ENCODE results near the gene MYH7.
A peak's percentile ranks its signal among the peaks of the same experiment; 100 is the strongest.
"Not testable (repeated sequence)": the region's sequence is repeated elsewhere in the genome, so short reads cannot be mapped to it uniquely, and the experiment has no call there.

The MYH7 gene

GRCh38 chr14:23435543-23436326, at the start of gene MYH7:
TSS of gene MYH7 (minus strand) at chr14:23435660. CDS start at chr14:23433732, 1,928 bp downstream.
- no peak for DNase-seq (ENCODE audit: low spot score)

GRCh38 chr14:23483236-23483854, 47.9 kb upstream of the MYH7 start:
- peak; percentile 26 for DNase-seq (ENCODE audit: low spot score)

GRCh38 chr14:23482823-23483148, 47.3 kb upstream of the MYH7 start:
- no peak for DNase-seq (ENCODE audit: low spot score)

- no peak for DNase-seq (ENCODE audit: low spot score)
These were observed 46.7 kb upstream of the MYH7 start for GRCh38 chr14:23481979-23482822.

- no peak for DNase-seq (ENCODE audit: low spot score)
These were observed 46.0 kb upstream of the MYH7 start for GRCh38 chr14:23481362-23481970.

- DNase-seq (ENCODE audit: low spot score): peak; percentile 60
These were observed 42.8 kb upstream of the MYH7 start for GRCh38 chr14:23478109-23478759.

- DNase-seq (ENCODE audit: low spot score): no peak
These were observed 35.5 kb upstream of the MYH7 start for GRCh38 chr14:23470947-23471346.

- DNase-seq (ENCODE audit: low spot score): no peak
These were observed 34.5 kb upstream of the MYH7 start for GRCh38 chr14:23469906-23470403.

- DNase-seq (ENCODE audit: low spot score): peak; percentile 99
These were observed 33.9 kb upstream of the MYH7 start, which contains the start of gene NGDN for GRCh38 chr14:23469127-23469905. TSS of gene NGDN (plus strand) at chr14:23469703. CDS start at chr14:23469716, 13 bp downstream.

GRCh38 chr14:23468704-23469126, 33.3 kb upstream of the MYH7 start:
- no peak for DNase-seq (ENCODE audit: low spot score)

GRCh38 chr14:23465261-23465660, 29.8 kb upstream of the MYH7 start:
- no peak for DNase-seq (ENCODE audit: low spot score)

- no peak for DNase-seq (ENCODE audit: low spot score)
These were observed 29.2 kb upstream of the MYH7 start for GRCh38 chr14:23464700-23465099.

GRCh38 chr14:23460960-23461359, 25.5 kb upstream of the MYH7 start:
- DNase-seq (ENCODE audit: low spot score): no peak

- DNase-seq (ENCODE audit: low spot score): no peak
These were observed 22.4 kb upstream of the MYH7 start for GRCh38 chr14:23457587-23458445.

- DNase-seq (ENCODE audit: low spot score): not testable (repeated sequence)
These were observed 21.6 kb upstream of the MYH7 start for GRCh38 chr14:23456883-23457586.

GRCh38 chr14:23454445-23454856, 19.0 kb upstream of the MYH7 start:
- DNase-seq (ENCODE audit: low spot score): no peak

- DNase-seq (ENCODE audit: low spot score): no peak
These were observed 16.8 kb upstream of the MYH7 start for GRCh38 chr14:23452237-23452636.

- no peak for DNase-seq (ENCODE audit: low spot score)
These were observed 14.9 kb upstream of the MYH7 start for GRCh38 chr14:23450379-23450778.

GRCh38 chr14:23449314-23449713, 13.9 kb upstream of the MYH7 start:
- DNase-seq (ENCODE audit: low spot score): no peak
